Ectodermal cell (in vitro differentiated cells): ENCODE results near the gene IL11.

Experiments
- H3K27ac ChIP-seq: 2 replicates; pipeline ENCODE4 v1.7.0; 2013; ENCODE audit warnings: mild to moderate bottlenecking, low read depth, low read length; ENCODE audit not compliant: insufficient read depth, poor library complexity, severe bottlenecking
- H3K27me3 ChIP-seq: 2 replicates; pipeline ENCODE4 v1.7.0; 2013; ENCODE audit warnings: mild to moderate bottlenecking, low read length; ENCODE audit not compliant: insufficient read depth, control insufficient read depth, poor library complexity, severe bottlenecking
- H3K36me3 ChIP-seq: one replicate; pipeline ENCODE4 v1.7.0; 2013; ENCODE audit warnings: low read length; ENCODE audit not compliant: control insufficient read depth, insufficient read depth
- H3K4me1 ChIP-seq: one replicate; pipeline ENCODE4 v1.7.0; 2013; ENCODE audit warnings: low read length; ENCODE audit not compliant: control insufficient read depth, insufficient read depth
- H3K4me3 ChIP-seq: 2 replicates; pipeline ENCODE4 v1.7.0; 2013; ENCODE audit warnings: low read depth, low read length, control low read depth; ENCODE audit not compliant: insufficient read depth
- H3K9me3 ChIP-seq: 2 replicates; pipeline ENCODE4 v1.7.0; 2013; ENCODE audit warnings: mild to moderate bottlenecking, low read length, moderate library complexity; ENCODE audit not compliant: control insufficient read depth
- WGBS, 2 experiments: methylation state at CpG; one replicate each; pipeline ENCODE4 v1.1.7; 2013; ENCODE audit warnings: missing lambda C conversion rate in 2 of 2; 5-methylcytosine and 5-hydroxymethylcytosine counted together

Gene IL11

DNA sequence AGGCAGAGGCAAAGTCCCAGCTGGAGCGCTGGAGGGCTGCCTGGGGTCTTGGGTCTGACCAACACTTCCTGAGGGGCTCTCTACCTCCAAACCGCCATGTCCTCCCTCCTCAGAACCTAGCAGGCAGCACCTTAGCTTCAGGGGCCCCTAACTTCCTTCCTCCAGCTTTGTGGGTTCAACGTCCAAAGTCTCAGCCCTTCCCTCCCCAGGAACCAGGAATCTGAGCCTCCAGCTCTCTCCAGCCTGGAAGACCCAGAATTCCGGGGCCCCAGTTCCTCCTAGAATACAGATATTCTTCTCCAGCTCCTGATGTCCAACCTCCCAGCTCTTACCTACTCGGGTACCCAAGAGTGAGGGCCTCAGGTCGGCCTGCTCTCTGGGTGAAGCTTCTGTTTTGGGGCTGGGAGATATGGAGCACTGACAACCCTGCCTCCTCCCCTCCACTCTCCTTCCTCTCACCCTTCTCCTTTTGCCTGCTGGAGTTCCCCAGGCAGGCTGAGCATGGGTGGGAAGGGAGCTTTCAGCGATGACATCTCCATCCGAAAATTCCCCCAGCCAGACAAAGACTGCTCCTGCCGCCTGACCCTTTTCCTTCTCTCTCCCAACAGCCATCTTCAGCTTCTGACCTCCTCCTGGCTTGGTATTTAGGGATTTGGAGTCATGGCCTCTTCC is 48.7 kb downstream of the IL11 start:
- Histone ChIP-seq H3K9me3 (no peaks in the 10 kb centered on the region), H3K27ac (no peak overlapping the region), H3K4me1 (peaks cover 4% of the 10 kb centered on the region), H3K36me3 (no peaks in the 10 kb centered on the region), H3K27me3 (no peaks in the 10 kb centered on the region), H3K4me3 (no peak overlapping the region)
- 86 to 91% methylated on average over 9 of the region's 9 CpGs for WGBS, 2 experiments

DNA sequence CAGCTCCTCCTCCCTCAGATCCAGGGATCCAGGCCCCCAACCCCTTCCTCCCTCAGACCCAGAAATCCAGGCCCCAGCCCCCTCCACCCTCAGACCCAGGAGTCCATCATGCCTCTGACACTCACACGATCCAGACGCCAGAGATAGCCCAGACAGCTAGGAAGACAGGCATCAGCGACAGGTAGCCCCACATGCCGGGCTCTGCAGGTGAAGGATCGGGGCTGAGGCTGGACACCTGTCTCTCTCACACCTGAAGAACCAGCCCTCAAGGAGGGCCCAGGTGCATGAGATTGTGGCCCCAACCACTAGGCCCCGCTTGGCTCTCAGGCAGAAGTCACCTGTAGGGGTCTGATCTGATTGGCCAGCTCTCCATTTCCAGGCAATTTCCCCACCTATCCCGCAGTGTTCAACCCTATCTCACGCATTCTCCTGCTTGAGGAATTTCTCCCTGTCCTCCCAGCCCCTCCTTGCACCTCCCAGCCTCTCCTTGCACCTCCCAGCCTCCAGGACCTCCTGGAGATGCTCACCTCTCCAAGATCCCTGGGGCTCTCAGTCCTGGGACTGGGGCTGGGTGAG is 49.3 kb downstream of the IL11 start:
- WGBS, 2 experiments, result 92 to 93% methylated on average over 8 of the region's 8 CpGs

DNA sequence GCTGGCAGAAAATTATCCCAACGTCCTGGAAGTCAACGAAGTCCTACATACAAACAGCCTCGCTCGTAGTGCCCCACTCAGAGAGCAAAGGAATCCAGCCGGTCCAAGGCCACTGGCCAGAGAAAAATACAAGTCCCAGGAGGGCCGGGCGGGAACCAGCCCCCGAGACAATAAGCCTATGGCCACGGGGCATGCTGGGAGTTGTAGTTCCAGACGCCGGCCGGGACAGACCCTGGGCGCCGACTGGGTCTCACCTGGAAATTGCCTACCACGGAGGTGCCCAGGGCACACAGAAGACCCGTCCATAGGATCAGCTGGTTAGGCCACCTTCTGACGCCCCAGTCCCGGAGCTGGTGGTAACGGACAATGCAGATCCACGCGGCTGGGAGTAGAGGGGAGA is 50.5 kb downstream of the IL11 start:
- Histone ChIP-seq H3K27me3 (no peaks in the 10 kb centered on the region), H3K4me1 (peaks cover 4% of the 10 kb centered on the region), H3K9me3 (no peaks in the 10 kb centered on the region), H3K4me3 (peak overlapping the region; percentile 32), H3K27ac (no peak overlapping the region), H3K36me3 (no peaks in the 10 kb centered on the region)
- 20 to 23% methylated on average over 21 of the region's 21 CpGs for WGBS, 2 experiments

More for the DNA sequence above, 49.3 kb downstream of the IL11 start:
- Histone ChIP-seq H3K36me3 (no peaks in the 10 kb centered on the region), H3K27ac (no peak overlapping the region), H3K27me3 (no peaks in the 10 kb centered on the region), H3K9me3 (no peaks in the 10 kb centered on the region), H3K4me3 (no peak overlapping the region), H3K4me1 (peaks cover 4% of the 10 kb centered on the region)

DNA sequence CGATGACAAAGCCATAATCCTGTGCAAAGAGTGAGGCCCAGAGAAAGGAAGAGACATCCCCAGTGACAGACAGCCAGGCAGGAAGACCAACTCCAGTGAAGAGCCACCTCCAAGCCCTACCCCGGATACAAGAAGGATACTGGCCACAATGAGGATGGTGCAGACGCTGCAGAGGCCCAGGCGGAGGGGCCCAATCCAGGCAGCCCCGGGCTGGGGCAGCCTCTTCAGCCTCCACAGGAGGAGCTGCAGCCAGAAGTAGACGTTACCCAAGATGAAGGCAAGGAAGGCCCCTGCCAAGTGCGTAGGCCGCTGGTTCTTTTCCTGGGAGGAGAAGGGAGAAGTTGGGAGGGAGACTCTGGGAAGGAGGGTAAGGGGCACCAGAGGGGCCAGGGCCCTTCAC is 53.6 kb downstream of the IL11 start:
- no peaks in the 10 kb centered on the region for H3K9me3 ChIP-seq
- H3K36me3 ChIP-seq, result no peaks in the 10 kb centered on the region
- H3K27ac ChIP-seq, result no peak overlapping the region
- 87 to 91% methylated on average over 8 of the region's 8 CpGs for WGBS, 2 experiments
- no peaks in the 10 kb centered on the region for H3K27me3 ChIP-seq
- H3K4me3 ChIP-seq, result no peak overlapping the region
- H3K4me1 ChIP-seq, result peaks cover 4% of the 10 kb centered on the region

DNA sequence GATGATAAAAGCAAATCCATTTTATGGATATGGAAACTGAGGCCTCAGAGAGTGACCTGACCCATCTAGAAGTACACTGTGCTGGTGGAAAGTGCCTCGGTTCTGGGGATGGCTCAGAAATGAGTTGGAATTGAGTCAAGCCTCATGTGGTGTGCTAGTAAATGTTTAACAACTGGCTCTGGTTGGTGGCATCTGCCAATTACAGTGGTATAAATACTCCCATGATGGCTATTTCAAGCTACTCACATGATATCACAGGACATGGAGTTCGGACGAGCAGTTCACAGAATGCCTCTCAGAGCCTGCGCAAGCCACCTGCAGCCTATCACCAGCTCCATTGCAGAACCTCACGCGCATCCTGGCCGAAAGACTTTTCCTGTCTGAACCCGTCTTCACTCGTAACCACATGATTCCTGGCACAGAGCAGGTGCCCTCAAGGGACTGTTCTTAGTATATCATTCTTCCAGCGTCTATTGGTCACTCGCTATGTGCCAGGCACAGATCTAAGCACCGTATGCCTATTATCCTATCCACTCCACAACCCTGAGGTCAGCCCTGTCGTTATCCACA is 54.2 kb downstream of the IL11 start:
- no peak overlapping the region for H3K4me3 ChIP-seq
- H3K36me3 ChIP-seq, result no peaks in the 10 kb centered on the region
- no peak overlapping the region for H3K27ac ChIP-seq
- 94% methylated on average over 13 of the region's 13 CpGs for WGBS, 2 experiments
- no peaks in the 10 kb centered on the region for H3K27me3 ChIP-seq
- H3K4me1 ChIP-seq, result peaks cover 4% of the 10 kb centered on the region
- no peaks in the 10 kb centered on the region for H3K9me3 ChIP-seq

DNA sequence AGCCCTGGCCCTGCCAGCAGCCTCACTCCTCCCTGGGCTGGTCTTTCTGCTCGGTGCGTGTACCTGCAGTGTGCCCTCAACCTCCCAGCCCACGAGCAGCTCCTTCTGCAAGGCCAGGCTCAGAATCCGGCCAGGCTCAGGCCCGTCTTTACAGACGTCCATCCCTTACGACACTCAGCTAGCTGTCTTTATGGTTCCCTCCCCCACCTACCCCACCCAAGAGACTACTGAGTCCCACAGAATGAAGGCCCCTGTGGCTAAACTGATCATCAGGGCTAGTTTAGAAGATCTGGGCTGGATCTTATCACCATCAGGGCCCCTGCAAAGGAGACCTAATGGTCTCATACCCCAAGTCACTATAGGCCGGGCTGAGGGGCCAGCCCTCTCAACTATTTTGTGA is 55.9 kb downstream of the IL11 start:
- Histone ChIP-seq H3K4me3 (no peak overlapping the region), H3K4me1 (no peaks in the 10 kb centered on the region), H3K9me3 (no peaks in the 10 kb centered on the region), H3K27me3 (no peaks in the 10 kb centered on the region), H3K36me3 (no peaks in the 10 kb centered on the region), H3K27ac (no peak overlapping the region)
- 87 to 90% methylated on average over 8 of the region's 8 CpGs for WGBS, 2 experiments
